Stimulated activated CD8-positive, alpha-beta memory T cell treated with anti-CD3 and anti-CD28 coated beads, Interleukin-15, amount 100 ng/mL, for 24 hours (primary cell): Measurements from ENCODE around the gene HIPK2.

ENCODE experiments used
- DNase-seq: peaks from one replicate; pipeline ENCODE4 v3.0.0-alpha.2; 2020; ENCODE audit warnings: low read depth

The HIPK2 gene

GRCh38 chr7:139714163-139714901 is 63.5 kb downstream of the HIPK2 start:
- DNase-seq = no peak

- no peak for DNase-seq
Measured at GRCh38 chr7:139713526-139714162, 64.2 kb downstream of the HIPK2 start.

- no peak for DNase-seq
Measured at GRCh38 chr7:139713061-139713460, 64.7 kb downstream of the HIPK2 start.

- no peak for DNase-seq
Measured at GRCh38 chr7:139711991-139712743, 65.6 kb downstream of the HIPK2 start.

GRCh38 chr7:139710036-139710435 is 67.8 kb downstream of the HIPK2 start:
- no peak for DNase-seq

GRCh38 chr7:139709485-139709884 is 68.3 kb downstream of the HIPK2 start:
- DNase-seq = no peak

GRCh38 chr7:139708541-139708940 is 69.3 kb downstream of the HIPK2 start:
- DNase-seq = no peak

GRCh38 chr7:139706837-139707236 is 71.0 kb downstream of the HIPK2 start:
- DNase-seq = no peak

- DNase-seq = no peak
Measured at GRCh38 chr7:139704308-139704879, 73.4 kb downstream of the HIPK2 start.

- no peak for DNase-seq
Measured at GRCh38 chr7:139703487-139704307, 74.1 kb downstream of the HIPK2 start.

- no peak for DNase-seq
Measured at GRCh38 chr7:139702811-139703486, 74.8 kb downstream of the HIPK2 start.

GRCh38 chr7:139702313-139702731 is 75.5 kb downstream of the HIPK2 start:
- no peak for DNase-seq

- DNase-seq = no peak
Measured at GRCh38 chr7:139701908-139702307, 75.9 kb downstream of the HIPK2 start.

- DNase-seq = no peak
Measured at GRCh38 chr7:139700505-139701235, 77.1 kb downstream of the HIPK2 start.

GRCh38 chr7:139699640-139700504 is 77.9 kb downstream of the HIPK2 start:
- DNase-seq = no peak

GRCh38 chr7:139698844-139699243 is 79.0 kb downstream of the HIPK2 start:
- DNase-seq = no peak

GRCh38 chr7:139698278-139698677 is 79.5 kb downstream of the HIPK2 start:
- DNase-seq = no peak

GRCh38 chr7:139697056-139697455 is 80.7 kb downstream of the HIPK2 start:
- no peak for DNase-seq

GRCh38 chr7:139696552-139696951 is 81.2 kb downstream of the HIPK2 start:
- no peak for DNase-seq

- no peak for DNase-seq
Measured at GRCh38 chr7:139695588-139695987, 82.2 kb downstream of the HIPK2 start.
